Progenitor cell of endocrine pancreas (in vitro differentiated cells): Measurements from ENCODE around the gene ARSA. TPM values are rescaled to one million over a fixed set of nuclear protein-coding genes. Genes with fewer than 3 reads are reported as not detected.

ENCODE experiments used
- DNase-seq: peaks from one replicate; pipeline ENCODE4 v3.0.0; 2021; ENCODE audit warnings: low spot score; ENCODE audit not compliant: unreplicated experiment
- H3K27ac Mint-ChIP-seq: 2 replicates; pipeline ENCODE4 v1.8.0; 2021; ENCODE audit warnings: mild to moderate bottlenecking, moderate library complexity, mixed read lengths
- H3K27me3 Mint-ChIP-seq: 2 replicates; pipeline ENCODE4 v1.8.0; 2021; ENCODE audit warnings: mixed read lengths
- H3K36me3 Mint-ChIP-seq: 2 replicates; pipeline ENCODE4 v1.8.0; 2022; ENCODE audit warnings: mixed read lengths; ENCODE audit not compliant: insufficient read depth
- H3K4me1 Mint-ChIP-seq: 2 replicates; pipeline ENCODE4 v1.8.0; 2021; ENCODE audit warnings: low read depth, mixed read lengths
- H3K4me3 Mint-ChIP-seq: 2 replicates; pipeline ENCODE4 v1.8.0; 2021; ENCODE audit warnings: low read depth, mild to moderate bottlenecking, moderate library complexity, mixed read lengths
- H3K9me3 Mint-ChIP-seq: 2 replicates; pipeline ENCODE4 v1.8.0; 2021; ENCODE audit warnings: low read depth, mixed read lengths
- total RNA-seq: library from RNA; stranded (reverse); gene quantifications from 2 replicates; pipeline ENCODE4 v1.2.1, GENCODE V29; 2021
- TF ChIP-seq, protein P1 (sequence below): fragments of 200-600 bp; sonication (generic); IDR thresholded peaks from one replicate; pipeline ENCODE4 v1.5.0; 2021; ENCODE audit warnings: antibody characterized with exemption, mild to moderate bottlenecking; ENCODE audit not compliant: unreplicated experiment

The ARSA gene
- total RNA-seq, 1 donor from 2014 or later = 36.2 TPM

DNA sequence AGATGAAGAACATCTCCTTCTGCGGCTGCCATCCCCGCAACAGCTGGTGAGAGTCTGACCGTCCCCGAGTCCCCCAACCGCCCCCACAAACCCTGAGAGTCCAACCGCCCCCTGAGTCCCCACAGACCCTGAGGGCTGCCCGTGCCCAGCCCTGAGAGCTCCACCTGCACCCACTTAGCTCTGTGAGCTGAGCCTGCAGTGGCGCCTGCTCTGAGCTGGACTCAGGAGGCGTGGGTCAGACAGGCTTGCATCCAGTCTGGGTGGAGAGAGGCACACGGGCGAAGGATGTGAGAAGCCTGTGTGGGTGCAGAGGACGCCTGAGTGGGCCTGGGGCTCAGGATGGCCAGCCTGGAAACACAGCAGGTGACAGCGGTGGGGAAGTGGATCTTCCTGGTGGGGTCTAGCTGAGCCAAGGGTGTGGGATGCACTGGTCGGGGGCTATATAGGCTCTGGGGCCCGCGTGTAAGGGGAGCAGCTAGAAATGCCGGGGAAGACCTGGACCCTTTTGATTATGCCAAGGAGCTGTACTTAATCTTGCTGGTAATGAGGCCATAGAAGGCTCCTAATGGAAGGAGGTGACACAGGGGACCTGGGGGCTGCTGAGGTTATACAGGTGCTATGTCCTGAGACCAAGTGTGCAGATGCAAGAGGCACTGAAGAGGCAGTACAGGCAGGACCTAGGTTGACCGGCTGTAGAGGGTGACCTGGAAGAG lies 20.9 kb downstream of the ARSA start:
- no peaks in the 10 kb centered on the region for H3K36me3 Mint-ChIP-seq
- H3K9me3 Mint-ChIP-seq = no peaks in the 10 kb centered on the region
- TF ChIP-seq, protein P1, sequence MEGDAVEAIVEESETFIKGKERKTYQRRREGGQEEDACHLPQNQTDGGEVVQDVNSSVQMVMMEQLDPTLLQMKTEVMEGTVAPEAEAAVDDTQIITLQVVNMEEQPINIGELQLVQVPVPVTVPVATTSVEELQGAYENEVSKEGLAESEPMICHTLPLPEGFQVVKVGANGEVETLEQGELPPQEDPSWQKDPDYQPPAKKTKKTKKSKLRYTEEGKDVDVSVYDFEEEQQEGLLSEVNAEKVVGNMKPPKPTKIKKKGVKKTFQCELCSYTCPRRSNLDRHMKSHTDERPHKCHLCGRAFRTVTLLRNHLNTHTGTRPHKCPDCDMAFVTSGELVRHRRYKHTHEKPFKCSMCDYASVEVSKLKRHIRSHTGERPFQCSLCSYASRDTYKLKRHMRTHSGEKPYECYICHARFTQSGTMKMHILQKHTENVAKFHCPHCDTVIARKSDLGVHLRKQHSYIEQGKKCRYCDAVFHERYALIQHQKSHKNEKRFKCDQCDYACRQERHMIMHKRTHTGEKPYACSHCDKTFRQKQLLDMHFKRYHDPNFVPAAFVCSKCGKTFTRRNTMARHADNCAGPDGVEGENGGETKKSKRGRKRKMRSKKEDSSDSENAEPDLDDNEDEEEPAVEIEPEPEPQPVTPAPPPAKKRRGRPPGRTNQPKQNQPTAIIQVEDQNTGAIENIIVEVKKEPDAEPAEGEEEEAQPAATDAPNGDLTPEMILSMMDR = no peak
- H3K4me1 Mint-ChIP-seq = no peaks in the 10 kb centered on the region
- H3K27ac Mint-ChIP-seq = no peak overlapping the region
- peaks cover 53% of the 10 kb centered on the region for H3K27me3 Mint-ChIP-seq
- DNase-seq = no peak
- no peak overlapping the region for H3K4me3 Mint-ChIP-seq

DNA sequence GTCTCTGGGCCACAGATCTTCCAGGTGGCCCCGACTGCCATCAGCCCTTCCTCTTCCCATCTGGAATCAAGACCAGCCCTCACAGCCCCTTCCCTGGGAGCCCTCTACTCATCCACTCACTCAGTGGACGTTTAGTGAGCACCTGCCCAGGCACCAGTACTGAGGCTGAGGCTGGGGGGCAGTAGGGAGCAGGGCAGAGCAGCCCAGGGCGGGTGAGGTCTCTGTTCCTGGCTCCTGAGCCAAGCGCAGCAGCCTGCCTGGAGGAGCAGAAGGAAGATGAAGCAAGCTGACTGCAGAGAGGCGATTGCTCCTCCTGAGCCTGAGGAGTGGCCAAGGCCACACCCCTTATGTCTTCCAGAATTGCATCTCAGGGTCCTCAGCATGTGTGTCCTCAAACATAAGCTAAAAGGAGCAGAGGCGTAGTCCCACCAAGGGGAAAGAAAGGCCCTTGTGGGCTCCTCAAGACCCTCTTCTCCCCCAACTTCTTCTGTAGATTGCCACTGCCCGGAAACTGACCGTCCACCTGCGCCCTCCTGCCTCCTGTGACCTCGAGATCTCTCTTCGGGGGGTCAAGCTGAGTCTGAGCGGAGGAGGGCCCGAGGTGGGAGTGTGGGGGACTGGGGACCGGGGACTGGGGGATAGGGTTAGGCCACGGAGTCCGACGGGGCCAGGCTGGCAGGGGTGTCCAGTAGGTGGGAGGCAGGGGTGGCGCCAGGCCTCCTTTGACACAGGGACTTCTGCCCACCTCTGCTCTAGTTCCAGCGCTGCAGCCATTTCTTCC lies 21.6 kb downstream of the ARSA start:
- no peak overlapping the region for H3K4me3 Mint-ChIP-seq
- peaks cover 54% of the 10 kb centered on the region for H3K27me3 Mint-ChIP-seq
- TF ChIP-seq, protein P1 = no peak
- H3K27ac Mint-ChIP-seq = no peak overlapping the region
- H3K36me3 Mint-ChIP-seq = no peaks in the 10 kb centered on the region
- no peaks in the 10 kb centered on the region for H3K9me3 Mint-ChIP-seq
- no peak for DNase-seq
- H3K4me1 Mint-ChIP-seq = peaks cover 1% of the 10 kb centered on the region

DNA sequence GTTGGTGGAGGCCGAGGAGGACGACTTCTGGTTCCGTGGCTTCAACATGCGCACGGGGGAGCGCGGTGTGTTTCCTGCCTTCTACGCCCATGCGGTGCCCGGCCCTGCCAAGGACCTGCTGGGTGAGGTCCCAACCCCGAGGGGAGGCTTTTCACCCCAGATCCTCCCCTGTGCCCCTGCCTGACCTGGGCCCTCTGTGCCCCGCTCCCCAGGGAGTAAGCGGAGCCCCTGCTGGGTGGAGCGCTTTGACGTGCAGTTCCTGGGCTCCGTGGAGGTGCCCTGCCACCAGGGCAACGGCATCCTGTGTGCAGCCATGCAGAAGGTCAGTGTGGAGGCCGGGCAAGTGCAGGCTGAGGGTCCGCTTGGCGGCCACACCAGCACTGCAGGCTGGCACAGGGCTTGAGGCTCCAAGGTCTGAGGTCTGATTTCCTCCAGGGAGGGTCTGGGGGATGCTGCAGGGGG lies 22.3 kb downstream of the ARSA start:
- Mint-ChIP-seq H3K36me3 (no peaks in the 10 kb centered on the region), H3K27me3 (peaks cover 51% of the 10 kb centered on the region), H3K4me3 (no peak overlapping the region), H3K27ac (no peak overlapping the region), H3K4me1 (peaks cover 1% of the 10 kb centered on the region), H3K9me3 (no peaks in the 10 kb centered on the region)
- DNase-seq = no peak
- TF ChIP-seq, protein P1 = no peak

DNA sequence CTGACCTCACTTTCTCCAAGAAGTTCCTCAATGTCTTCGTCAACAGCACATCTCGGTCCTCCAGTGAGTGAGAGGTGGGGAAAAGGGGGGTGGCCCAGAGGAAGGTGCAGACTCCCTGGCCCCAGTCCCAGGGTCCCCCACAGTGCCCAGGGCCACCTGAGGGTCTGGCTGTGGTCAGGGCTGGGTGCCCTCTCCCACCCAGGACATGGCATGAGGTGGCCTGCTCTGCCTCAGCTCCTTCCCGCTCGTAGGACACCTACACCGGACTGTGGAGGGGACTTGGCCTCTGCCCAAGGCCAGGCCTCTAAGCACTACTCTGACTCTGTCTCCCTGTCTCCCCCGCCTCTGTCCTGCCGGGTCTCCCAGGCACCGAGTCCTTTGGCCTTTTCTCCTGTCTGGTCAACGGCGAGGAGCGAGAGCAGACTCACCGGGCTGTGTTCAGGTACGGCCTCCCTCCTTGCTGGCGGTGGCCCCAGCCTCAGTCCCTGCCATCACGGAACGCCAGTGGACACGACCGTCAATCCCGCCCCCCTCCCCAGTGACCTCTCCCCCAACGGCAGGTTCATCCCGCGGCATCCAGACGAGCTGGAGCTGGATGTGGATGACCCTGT lies 22.8 kb downstream of the ARSA start:
- Mint-ChIP-seq H3K4me3 (no peak overlapping the region), H3K36me3 (no peaks in the 10 kb centered on the region), H3K27me3 (peaks cover 47% of the 10 kb centered on the region), H3K27ac (no peak overlapping the region), H3K9me3 (no peaks in the 10 kb centered on the region), H3K4me1 (peaks cover 1% of the 10 kb centered on the region)
- TF ChIP-seq, protein P1 = no peak
- DNase-seq = no peak

DNA sequence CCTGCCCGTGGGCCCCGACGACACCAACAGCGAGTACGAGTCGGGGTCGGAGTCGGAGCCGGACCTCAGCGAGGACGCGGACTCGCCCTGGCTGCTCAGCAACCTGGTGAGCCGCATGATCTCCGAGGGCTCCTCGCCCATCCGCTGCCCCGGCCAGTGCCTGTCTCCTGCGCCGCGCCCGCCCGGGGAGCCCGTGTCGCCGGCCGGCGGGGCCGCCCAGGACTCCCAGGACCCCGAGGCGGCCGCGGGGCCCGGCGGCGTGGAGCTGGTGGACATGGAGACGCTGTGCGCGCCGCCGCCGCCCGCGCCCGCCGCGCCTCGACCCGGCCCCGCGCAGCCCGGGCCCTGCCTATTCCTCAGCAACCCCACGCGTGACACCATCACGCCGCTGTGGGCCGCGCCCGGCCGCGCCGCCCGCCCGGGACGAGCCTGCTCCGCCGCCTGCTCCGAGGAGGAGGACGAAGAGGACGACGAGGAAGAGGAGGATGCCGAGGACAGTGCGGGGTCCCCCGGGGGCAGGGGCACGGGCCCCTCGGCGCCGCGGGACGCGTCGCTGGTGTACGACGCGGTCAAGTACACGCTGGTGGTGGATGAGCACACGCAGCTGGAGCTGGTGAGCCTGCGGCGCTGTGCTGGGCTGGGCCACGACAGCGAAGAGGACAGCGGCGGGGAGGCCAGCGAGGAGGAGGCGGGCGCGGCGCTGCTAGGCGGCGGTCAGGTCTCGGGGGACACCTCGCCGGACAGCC lies 23.5 kb downstream of the ARSA start:
- H3K27me3 Mint-ChIP-seq = peaks cover 47% of the 10 kb centered on the region
- H3K9me3 Mint-ChIP-seq = no peaks in the 10 kb centered on the region
- no peak overlapping the region for H3K4me3 Mint-ChIP-seq
- no peak for DNase-seq
- no peak overlapping the region for H3K27ac Mint-ChIP-seq
- H3K36me3 Mint-ChIP-seq = peaks cover 3% of the 10 kb centered on the region
- H3K4me1 Mint-ChIP-seq = peaks cover 5% of the 10 kb centered on the region
- TF ChIP-seq, protein P1 = no peak
